AG04449 (cell line): ENCODE data around the gene SPTLC3.

Experiments used
- CTCF ChIA-PET: fragments of 350-600 bp; formaldehyde crosslinking; extraction: SDS; loops from one replicate; lab custom pipeline; 2021; ENCODE audit warnings: antibody characterized with exemption; lab: Yijun Ruan, JAX
- POLR2A ChIA-PET: fragments of 400-600, 350-600 bp; formaldehyde crosslinking; extraction: SDS; loops from one replicate; lab custom pipeline; 2020; ENCODE audit warnings: antibody characterized with exemption, inconsistent platforms; lab: Yijun Ruan, JAX
- DNase-seq: peaks from one replicate; pipeline ENCODE4 v3.0.0-alpha.2; 2010; ENCODE audit warnings: low read depth, low spot score
- H3K4me3 ChIP-seq: 2 replicates; pipeline ENCODE4 v1.5.1; 2011; ENCODE audit warnings: low read depth, mild to moderate bottlenecking, control low read depth, low read length
- CTCF ChIP-seq: IDR thresholded peaks from one replicate; pipeline ENCODE4 v1.5.1; 2011; ENCODE audit warnings: mild to moderate bottlenecking, moderate library complexity, low read length, control low read depth, inconsistent platforms; ENCODE audit not compliant: insufficient read depth; ENCODE audit errors: missing control alignments

The SPTLC3 gene

GRCh38 chr20:13170771-13171170 lies 162.0 kb downstream of the SPTLC3 start:
- ChIA-PET CTCF (no interaction called here), POLR2A (no interaction called here)
- H3K4me3 ChIP-seq = no peak overlapping the region
- DNase-seq = no peak
- no peak for TF ChIP-seq CTCF

GRCh38 chr20:13173201-13173600 lies 164.4 kb downstream of the SPTLC3 start:
- no peak overlapping the region for H3K4me3 ChIP-seq
- DNase-seq = no peak
- ChIA-PET CTCF (no interaction called here), POLR2A (no interaction called here)
- TF ChIP-seq CTCF = no peak

GRCh38 chr20:13174402-13174801 lies 165.6 kb downstream of the SPTLC3 start:
- DNase-seq = no peak
- POLR2A ChIA-PET = no interaction called here
- TF ChIP-seq CTCF = no peak
- H3K4me3 ChIP-seq = no peak overlapping the region
- CTCF ChIA-PET = no interaction called here

GRCh38 chr20:13180986-13181889 lies 172.5 kb downstream of the SPTLC3 start:
- no peak overlapping the region for H3K4me3 ChIP-seq
- ChIA-PET POLR2A (no interaction called here), CTCF (no interaction called here)
- TF ChIP-seq CTCF = no peak
- no peak for DNase-seq

GRCh38 chr20:13183005-13183404 lies 174.2 kb downstream of the SPTLC3 start:
- CTCF ChIA-PET = no interaction called here
- POLR2A ChIA-PET = no interaction called here
- DNase-seq = no peak
- H3K4me3 ChIP-seq = no peak overlapping the region
- TF ChIP-seq CTCF = no peak

- ChIA-PET CTCF (no interaction called here), POLR2A (no interaction called here)
- TF ChIP-seq CTCF = no peak
- no peak overlapping the region for H3K4me3 ChIP-seq
- no peak for DNase-seq
Measured at GRCh38 chr20:13186043-13186774, 177.4 kb downstream of the SPTLC3 start.
